Keratinocyte (primary cell): ENCODE results near the gene ZNF212. TPM values are rescaled to one million over a fixed set of nuclear protein-coding genes. Genes with fewer than 3 reads are reported as not detected.

ENCODE experiments used
- DNase-seq: peaks from one replicate; pipeline ENCODE4 v3.0.0-alpha.2; 2011; ENCODE audit warnings: low read depth, missing footprints, low spot score
- FAIRE-seq: peaks from 2 replicates; lab custom pipeline; 2011; peaks lifted over from hg19 to GRCh38; lab: Jason Lieb, UNC
- H2AFZ ChIP-seq: 2 replicates; pipeline ENCODE4 v1.6.0; 2012; ENCODE audit warnings: low read length, control low read depth, inconsistent platforms; ENCODE audit not compliant: control insufficient read depth
- H3K27ac ChIP-seq: 2 replicates; pipeline ENCODE4 v1.5.1; 2011; ENCODE audit warnings: low read length; ENCODE audit not compliant: control insufficient read depth, insufficient read depth
- H3K27me3 ChIP-seq: 3 replicates; pipeline ENCODE4 v1.6.0; 2011; ENCODE audit warnings: low read length; ENCODE audit not compliant: control insufficient read depth, insufficient read depth; ENCODE audit errors: extremely low read depth
- H3K36me3 ChIP-seq, 2 experiments: 2 replicates in 1 of 2; 3 replicates in 1 of 2; pipeline ENCODE4 v1.5.1; 2011; ENCODE audit warnings: low read length in 2 of 2, mild to moderate bottlenecking in 1 of 2; ENCODE audit not compliant: control insufficient read depth in 2 of 2, insufficient read depth in 2 of 2; ENCODE audit errors: extremely low read depth in 1 of 2
- H3K4me1 ChIP-seq: 3 replicates; pipeline ENCODE4 v1.5.1; 2011; ENCODE audit warnings: low read length; ENCODE audit not compliant: control insufficient read depth, insufficient read depth; ENCODE audit errors: extremely low read depth
- H3K4me2 ChIP-seq: 3 replicates; pipeline ENCODE4 v1.6.0; 2011; ENCODE audit warnings: low read depth, low read length; ENCODE audit not compliant: control insufficient read depth, insufficient read depth; ENCODE audit errors: extremely low read depth
- H3K4me3 ChIP-seq, 3 experiments: fragments of 200-600 bp in 1 of 3; sonication (generic) in 1 of 3; 2 replicates in 2 of 3; 3 replicates in 1 of 3; pipeline ENCODE4 v1.5.1; 2011 to 2016; ENCODE audit warnings: low read length in 3 of 3, mild to moderate bottlenecking in 3 of 3, control low read depth in 2 of 3, inconsistent platforms in 1 of 3, low read depth in 1 of 3, mixed read lengths in 1 of 3, mixed run types in 1 of 3, moderate library complexity in 1 of 3; ENCODE audit not compliant: control insufficient read depth in 2 of 3, insufficient read depth in 2 of 3; ENCODE audit errors: extremely low read depth in 1 of 3
- H3K79me2 ChIP-seq: 2 replicates; pipeline ENCODE4 v1.6.0; 2012; ENCODE audit warnings: low read length; ENCODE audit not compliant: control insufficient read depth, insufficient read depth
- H3K9ac ChIP-seq: 3 replicates; pipeline ENCODE4 v1.6.0; 2011; ENCODE audit warnings: low read length; ENCODE audit not compliant: control insufficient read depth, insufficient read depth; ENCODE audit errors: extremely low read depth
- H3K9me1 ChIP-seq: 3 replicates; pipeline ENCODE4 v1.6.0; 2011; ENCODE audit warnings: low read length; ENCODE audit not compliant: control insufficient read depth, insufficient read depth; ENCODE audit errors: extremely low read depth
- H3K9me3 ChIP-seq: 2 replicates; pipeline ENCODE4 v1.5.1; 2012; ENCODE audit warnings: low read depth, low read length; ENCODE audit not compliant: control insufficient read depth
- H4K20me1 ChIP-seq: 3 replicates; pipeline ENCODE4 v1.6.0; 2011; ENCODE audit warnings: low read length; ENCODE audit not compliant: control insufficient read depth, insufficient read depth; ENCODE audit errors: extremely low read depth
- EZH2 ChIP-seq: IDR thresholded peaks from one replicate; pipeline ENCODE4 v1.6.1; 2012; ENCODE audit warnings: inconsistent platforms, mild to moderate bottlenecking, low read length, moderate library complexity
- dilution Hi-C: fragments of 300-500 bp; cut with MboI; formaldehyde crosslinking; loops from one replicate; pipeline ENCODE4 v1.7.0; 2020; ENCODE audit warnings: low sequenced_read_pairs; ENCODE audit not compliant: extremely low pct_ligation_motif_present
- polyA plus RNA-seq, 5 experiments: library from polyadenylated mRNA; depleted of rRNA in 3 of 5; stranded (reverse) in 3 of 5; stranded (forward) in 1 of 5; unstranded in 1 of 5; fragments of >200 nt; gene quantifications; 1 replicate in 1 of 5; 2 replicates in 3 of 5; 3 replicates in 1 of 5; pipeline versions ENCODE4 v1.2.1 to v1.2.3, GENCODE V29; 2011 to 2012; ENCODE audit warnings: missing spikeins in 2 of 5, low read depth in 1 of 5, low replicate concordance in 1 of 5
- TF ChIP-seq, protein P1 (sequence below), 3 experiments: IDR thresholded peaks in 1 of 3; conservative IDR thresholded peaks in 1 of 3; optimal IDR thresholded peaks in 1 of 3; 2 replicates in 2 of 3; 3 replicates in 1 of 3; pipeline versions ENCODE3 to v1.5.1; 2011; ENCODE audit warnings: low read length in 3 of 3, mild to moderate bottlenecking in 3 of 3, moderate library complexity in 2 of 3, control low read depth in 1 of 3, inconsistent platforms in 1 of 3; ENCODE audit not compliant: insufficient read depth in 2 of 3; ENCODE audit errors: extremely low read depth in 1 of 3

The ZNF212 gene
- polyA plus RNA-seq, 1 donor (not counting 4 experiments of a cell fraction or from before 2014, with no cell fraction given) = 3.8 TPM

DNA sequence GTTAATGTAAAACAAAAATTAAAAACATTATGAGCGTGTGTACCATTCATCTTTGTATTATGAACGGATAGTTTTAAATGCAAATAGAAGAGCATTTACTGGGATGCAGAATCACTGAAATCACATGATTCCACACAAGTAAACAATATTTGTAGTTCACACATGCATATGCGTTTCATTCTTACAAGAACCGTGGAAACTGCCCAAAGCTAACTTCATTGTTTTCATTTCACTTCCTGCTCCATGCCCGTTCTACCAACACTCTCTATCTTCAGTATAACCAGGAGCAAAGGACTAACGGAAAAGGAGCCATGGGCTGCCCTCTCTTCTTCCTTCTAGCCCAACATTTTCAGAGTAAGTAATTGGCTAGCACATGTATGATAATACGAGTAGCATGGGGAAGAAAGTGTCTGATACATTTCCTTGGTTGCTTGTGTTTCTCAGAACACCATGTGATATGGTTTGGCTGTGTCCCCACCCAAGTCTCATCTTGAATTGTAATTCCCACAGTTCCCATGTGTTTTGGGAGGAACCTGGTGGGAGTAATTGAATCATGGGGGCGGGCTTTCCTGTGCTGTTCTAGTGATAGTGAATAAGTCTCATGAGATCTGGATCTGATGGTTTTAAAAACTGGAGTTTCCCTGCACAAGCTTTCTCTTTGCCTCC is 61.3 kb downstream of the ZNF212 start:
- H4K20me1 ChIP-seq = no peaks in the 10 kb centered on the region
- H3K27ac ChIP-seq = no peak overlapping the region
- no peak for DNase-seq
- no peak overlapping the region for H3K4me3 ChIP-seq
- H3K4me1 ChIP-seq = no peaks in the 10 kb centered on the region
- H3K27me3 ChIP-seq = no peaks in the 10 kb centered on the region
- H3K9ac ChIP-seq = no peak overlapping the region
- dilution Hi-C loops = no loop called here
- H3K36me3 ChIP-seq = no peaks in the 10 kb centered on the region
- no peak overlapping the region for H3K4me2 ChIP-seq
- no peak for FAIRE-seq
- H2AFZ ChIP-seq = no peak overlapping the region
- TF ChIP-seq, protein P1, sequence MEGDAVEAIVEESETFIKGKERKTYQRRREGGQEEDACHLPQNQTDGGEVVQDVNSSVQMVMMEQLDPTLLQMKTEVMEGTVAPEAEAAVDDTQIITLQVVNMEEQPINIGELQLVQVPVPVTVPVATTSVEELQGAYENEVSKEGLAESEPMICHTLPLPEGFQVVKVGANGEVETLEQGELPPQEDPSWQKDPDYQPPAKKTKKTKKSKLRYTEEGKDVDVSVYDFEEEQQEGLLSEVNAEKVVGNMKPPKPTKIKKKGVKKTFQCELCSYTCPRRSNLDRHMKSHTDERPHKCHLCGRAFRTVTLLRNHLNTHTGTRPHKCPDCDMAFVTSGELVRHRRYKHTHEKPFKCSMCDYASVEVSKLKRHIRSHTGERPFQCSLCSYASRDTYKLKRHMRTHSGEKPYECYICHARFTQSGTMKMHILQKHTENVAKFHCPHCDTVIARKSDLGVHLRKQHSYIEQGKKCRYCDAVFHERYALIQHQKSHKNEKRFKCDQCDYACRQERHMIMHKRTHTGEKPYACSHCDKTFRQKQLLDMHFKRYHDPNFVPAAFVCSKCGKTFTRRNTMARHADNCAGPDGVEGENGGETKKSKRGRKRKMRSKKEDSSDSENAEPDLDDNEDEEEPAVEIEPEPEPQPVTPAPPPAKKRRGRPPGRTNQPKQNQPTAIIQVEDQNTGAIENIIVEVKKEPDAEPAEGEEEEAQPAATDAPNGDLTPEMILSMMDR (optimal IDR thresholded peaks at IDR 0.05 in 1 of 3, IDR thresholded peaks at IDR 0.05 in 1 of 3, conservative IDR thresholded peaks at IDR 0.05 in 1 of 3; ENCODE audit: extremely low read depth in 1 of 3, insufficient read depth in 2 of 3, low read length in 3 of 3) = no peak
- no peak for TF ChIP-seq EZH2
- H3K9me3 ChIP-seq = no peaks in the 10 kb centered on the region
- no peaks in the 10 kb centered on the region for H3K79me2 ChIP-seq
- no peaks in the 10 kb centered on the region for H3K9me1 ChIP-seq

DNA sequence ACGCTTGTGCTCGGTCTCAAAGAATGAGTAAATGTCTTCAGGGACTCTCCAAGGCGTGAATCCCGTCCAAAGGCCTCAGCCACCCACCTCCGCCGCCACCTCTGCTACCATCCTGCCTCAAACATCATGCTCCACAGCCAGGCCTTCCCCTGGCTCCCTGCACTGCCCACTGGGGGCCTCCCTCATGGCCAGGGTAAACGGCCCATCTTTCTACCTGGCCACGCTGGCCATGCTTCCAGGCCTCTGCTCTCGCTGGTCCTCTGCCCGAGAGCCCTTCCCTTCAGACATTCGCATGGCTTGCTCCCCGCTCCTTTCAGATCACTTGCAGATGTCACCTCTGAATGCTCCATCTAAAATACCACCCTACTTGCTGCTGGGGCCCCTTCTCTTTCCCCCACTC is 62.8 kb downstream of the ZNF212 start:
- H4K20me1 ChIP-seq = no peaks in the 10 kb centered on the region
- no peak overlapping the region for H3K4me3 ChIP-seq
- no peak overlapping the region for H3K4me2 ChIP-seq
- dilution Hi-C loops = no loop called here
- H3K9me3 ChIP-seq = no peaks in the 10 kb centered on the region
- no peak for TF ChIP-seq EZH2
- TF ChIP-seq, protein P1 (optimal IDR thresholded peaks at IDR 0.05 in 1 of 3, IDR thresholded peaks at IDR 0.05 in 1 of 3, conservative IDR thresholded peaks at IDR 0.05 in 1 of 3; ENCODE audit: extremely low read depth in 1 of 3, insufficient read depth in 2 of 3, low read length in 3 of 3) = no peak
- H3K9ac ChIP-seq = no peak overlapping the region
- DNase-seq (no peak), FAIRE-seq (no peak)
- no peaks in the 10 kb centered on the region for H3K4me1 ChIP-seq
- H3K36me3 ChIP-seq = no peaks in the 10 kb centered on the region
- H3K9me1 ChIP-seq = no peaks in the 10 kb centered on the region
- H2AFZ ChIP-seq = no peak overlapping the region
- H3K27ac ChIP-seq = no peak overlapping the region
- no peaks in the 10 kb centered on the region for H3K79me2 ChIP-seq
- no peaks in the 10 kb centered on the region for H3K27me3 ChIP-seq
